Neural cell (in vitro differentiated cells): ENCODE measurements around the gene EXOC6B.

ENCODE experiments used
- EP300 ChIP-seq: fragments of 450-650 bp; conservative IDR thresholded peaks from 2 replicates; pipeline ENCODE4 v1.6.1; 2014; ENCODE audit warnings: antibody characterized with exemption, mild to moderate bottlenecking, moderate library complexity; ENCODE audit not compliant: poor library complexity, severe bottlenecking
- EZH2 ChIP-seq: fragments of 200-600, 300-800 bp; shearing (Covaris generic), sonication (generic); IDR thresholded peaks from 2 replicates; pipeline ENCODE4 v1.6.1; 2014; ENCODE audit warnings: antibody characterized with exemption, low read length, borderline replicate concordance, mild to moderate bottlenecking; ENCODE audit not compliant: insufficient read depth, poor library complexity, severe bottlenecking
- POLR2AphosphoS5 ChIP-seq: IDR thresholded peaks from 2 replicates; pipeline ENCODE4 v1.6.1; 2012
- RAD21 ChIP-seq: fragments of 450-650 bp; conservative IDR thresholded peaks from 2 replicates; pipeline ENCODE4 v1.6.1; 2014; ENCODE audit warnings: antibody characterized with exemption, mild to moderate bottlenecking, moderate library complexity
- SMC3 ChIP-seq: fragments of 450-650 bp; conservative IDR thresholded peaks from 2 replicates; pipeline ENCODE4 v1.6.1; 2014; ENCODE audit warnings: antibody characterized with exemption, mild to moderate bottlenecking, moderate library complexity; ENCODE audit not compliant: poor library complexity
- TF ChIP-seq, protein P1 (sequence below): fragments of 450-650 bp; IDR thresholded peaks from 2 replicates; pipeline ENCODE4 v1.5.1; 2014; ENCODE audit warnings: antibody characterized with exemption, mild to moderate bottlenecking, moderate library complexity; ENCODE audit not compliant: poor library complexity, severe bottlenecking
- TF ChIP-seq, protein P2 (sequence below): IDR thresholded peaks from 2 replicates; pipeline ENCODE4 v1.6.1; 2012; ENCODE audit warnings: borderline replicate concordance

DNA sequence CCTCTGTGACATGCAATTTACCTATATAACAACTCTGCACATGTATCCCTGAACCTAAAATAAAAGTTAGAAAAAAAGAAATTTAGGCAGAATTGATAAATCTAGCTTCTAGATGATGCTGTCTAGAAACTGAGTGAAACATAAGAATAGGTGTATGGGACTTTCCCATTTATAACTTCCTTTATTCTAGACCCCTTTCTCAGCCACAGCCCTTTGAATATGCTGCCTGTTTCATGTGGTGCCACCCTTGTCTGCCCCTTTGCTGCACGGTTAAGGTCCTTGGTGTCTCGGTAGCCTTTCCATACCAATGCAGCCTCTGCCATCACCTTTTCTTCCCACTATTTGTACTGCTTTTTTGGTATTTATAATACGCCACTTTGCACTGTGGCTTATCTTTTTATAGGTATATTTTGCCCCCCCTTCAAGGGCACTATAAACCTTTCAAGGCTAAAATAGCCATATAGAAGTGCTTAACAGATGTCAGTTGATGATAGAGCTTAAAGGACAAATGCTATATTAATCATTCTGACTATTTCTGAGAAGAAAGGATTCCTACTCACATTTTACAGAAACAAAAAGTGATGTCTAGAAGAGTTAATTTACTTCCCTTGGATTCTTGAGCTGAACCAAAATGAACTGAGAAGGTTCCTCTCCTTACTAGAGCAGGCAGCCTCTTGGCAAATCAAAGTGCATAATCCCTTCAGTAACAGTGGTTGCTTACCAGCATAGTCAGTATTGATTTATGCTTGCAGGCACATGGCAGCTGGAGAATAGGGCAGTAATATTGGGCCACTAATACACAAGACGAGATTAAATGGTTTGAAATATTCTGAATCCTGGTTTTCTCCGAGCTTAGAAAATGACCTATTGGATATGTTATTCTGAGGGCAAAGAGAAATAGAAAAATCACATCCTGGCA is 590.1 kb downstream of the EXOC6B start:
- TF ChIP-seq, protein P1, sequence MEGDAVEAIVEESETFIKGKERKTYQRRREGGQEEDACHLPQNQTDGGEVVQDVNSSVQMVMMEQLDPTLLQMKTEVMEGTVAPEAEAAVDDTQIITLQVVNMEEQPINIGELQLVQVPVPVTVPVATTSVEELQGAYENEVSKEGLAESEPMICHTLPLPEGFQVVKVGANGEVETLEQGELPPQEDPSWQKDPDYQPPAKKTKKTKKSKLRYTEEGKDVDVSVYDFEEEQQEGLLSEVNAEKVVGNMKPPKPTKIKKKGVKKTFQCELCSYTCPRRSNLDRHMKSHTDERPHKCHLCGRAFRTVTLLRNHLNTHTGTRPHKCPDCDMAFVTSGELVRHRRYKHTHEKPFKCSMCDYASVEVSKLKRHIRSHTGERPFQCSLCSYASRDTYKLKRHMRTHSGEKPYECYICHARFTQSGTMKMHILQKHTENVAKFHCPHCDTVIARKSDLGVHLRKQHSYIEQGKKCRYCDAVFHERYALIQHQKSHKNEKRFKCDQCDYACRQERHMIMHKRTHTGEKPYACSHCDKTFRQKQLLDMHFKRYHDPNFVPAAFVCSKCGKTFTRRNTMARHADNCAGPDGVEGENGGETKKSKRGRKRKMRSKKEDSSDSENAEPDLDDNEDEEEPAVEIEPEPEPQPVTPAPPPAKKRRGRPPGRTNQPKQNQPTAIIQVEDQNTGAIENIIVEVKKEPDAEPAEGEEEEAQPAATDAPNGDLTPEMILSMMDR = no peak
- TF ChIP-seq SMC3 = no peak
- TF ChIP-seq POLR2AphosphoS5 = no peak
- TF ChIP-seq EZH2 = no peak
- TF ChIP-seq, protein P2, sequence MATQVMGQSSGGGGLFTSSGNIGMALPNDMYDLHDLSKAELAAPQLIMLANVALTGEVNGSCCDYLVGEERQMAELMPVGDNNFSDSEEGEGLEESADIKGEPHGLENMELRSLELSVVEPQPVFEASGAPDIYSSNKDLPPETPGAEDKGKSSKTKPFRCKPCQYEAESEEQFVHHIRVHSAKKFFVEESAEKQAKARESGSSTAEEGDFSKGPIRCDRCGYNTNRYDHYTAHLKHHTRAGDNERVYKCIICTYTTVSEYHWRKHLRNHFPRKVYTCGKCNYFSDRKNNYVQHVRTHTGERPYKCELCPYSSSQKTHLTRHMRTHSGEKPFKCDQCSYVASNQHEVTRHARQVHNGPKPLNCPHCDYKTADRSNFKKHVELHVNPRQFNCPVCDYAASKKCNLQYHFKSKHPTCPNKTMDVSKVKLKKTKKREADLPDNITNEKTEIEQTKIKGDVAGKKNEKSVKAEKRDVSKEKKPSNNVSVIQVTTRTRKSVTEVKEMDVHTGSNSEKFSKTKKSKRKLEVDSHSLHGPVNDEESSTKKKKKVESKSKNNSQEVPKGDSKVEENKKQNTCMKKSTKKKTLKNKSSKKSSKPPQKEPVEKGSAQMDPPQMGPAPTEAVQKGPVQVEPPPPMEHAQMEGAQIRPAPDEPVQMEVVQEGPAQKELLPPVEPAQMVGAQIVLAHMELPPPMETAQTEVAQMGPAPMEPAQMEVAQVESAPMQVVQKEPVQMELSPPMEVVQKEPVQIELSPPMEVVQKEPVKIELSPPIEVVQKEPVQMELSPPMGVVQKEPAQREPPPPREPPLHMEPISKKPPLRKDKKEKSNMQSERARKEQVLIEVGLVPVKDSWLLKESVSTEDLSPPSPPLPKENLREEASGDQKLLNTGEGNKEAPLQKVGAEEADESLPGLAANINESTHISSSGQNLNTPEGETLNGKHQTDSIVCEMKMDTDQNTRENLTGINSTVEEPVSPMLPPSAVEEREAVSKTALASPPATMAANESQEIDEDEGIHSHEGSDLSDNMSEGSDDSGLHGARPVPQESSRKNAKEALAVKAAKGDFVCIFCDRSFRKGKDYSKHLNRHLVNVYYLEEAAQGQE = no peak
- TF ChIP-seq RAD21 = no peak
- TF ChIP-seq EP300 = no peak
